ENCODE results near the gene DDX46. TPM values are rescaled to one million over a fixed set of nuclear protein-coding genes. Genes with fewer than 3 reads are reported as not detected.
"Not testable (repeated sequence)": the region's sequence is repeated elsewhere in the genome, so short reads cannot be mapped to it uniquely, and the experiment has no call there.

The DDX46 gene
- total RNA-seq, 6 donors from 2014 or later: 31.2 to 68.9 (median 45.0) TPM

DNA sequence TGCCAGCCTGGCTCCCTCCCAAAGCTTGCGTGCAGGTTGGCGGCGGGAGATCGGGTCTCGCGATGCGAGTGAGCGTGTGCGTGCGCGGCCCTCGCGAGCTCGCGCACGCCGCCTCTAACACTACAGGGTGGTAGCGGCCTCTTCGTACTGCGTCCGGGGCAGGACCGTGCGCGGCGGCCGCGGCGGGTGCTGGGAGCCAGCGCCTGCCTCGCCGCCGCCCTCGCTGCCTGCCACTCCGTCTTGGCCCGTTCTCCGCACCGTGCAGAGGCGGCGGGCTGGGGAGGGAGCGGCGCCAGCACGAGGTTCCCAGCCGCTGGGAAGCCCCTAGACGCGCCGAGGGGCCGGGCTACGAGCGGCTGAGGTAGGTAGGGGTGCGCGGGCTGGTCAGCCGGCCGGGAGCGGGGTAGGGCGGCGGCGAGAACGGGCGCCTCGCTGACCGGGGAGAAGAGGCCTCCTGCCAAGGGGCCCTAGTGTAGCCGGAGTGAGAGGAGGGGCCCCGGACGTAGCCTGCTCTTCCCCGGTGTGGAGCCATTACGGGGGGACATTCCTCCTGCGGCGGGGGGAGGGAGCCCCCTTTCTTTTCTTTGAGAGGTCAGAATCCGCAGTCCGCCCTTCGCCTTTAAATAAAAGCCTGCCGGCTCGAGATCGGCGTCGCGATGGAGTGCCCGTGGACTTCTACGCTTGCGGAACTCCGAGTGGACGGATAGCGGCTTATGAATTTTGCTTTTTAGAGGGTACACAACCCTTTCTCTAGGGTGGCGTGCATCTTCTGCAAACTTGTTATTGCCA, 87.5 kb downstream of the DDX46 start, which contains the start of gene C5orf24:
TSS of gene C5orf24 (plus strand) at position 117 of the 789 bp plus-strand sequence. CDS start 8,933 bp downstream, outside the sequence.
- no peaks in the 10 kb centered on the region for H3K9me3 ChIP-seq
- DNase-seq: peak; percentile 95 to 99
- WGBS, 2 donors: 0 to 1% methylated on average over 21 to 34 of the region's 84 CpGs
- H3K27ac ChIP-seq: peak within 1 kb of the TSS; percentile 90 to 97 (median 96)
- TF ChIP-seq EP300 (IDR thresholded peaks at IDR 0.05) (peak in 1 of 4 donors; percentile 48), POLR2A (IDR thresholded peaks at IDR 0.05) (peak; percentile 73 to 99 (median 92)), POLR2AphosphoS5 (IDR thresholded peaks at IDR 0.05) (peak; percentile 90 to 93)
- TF ChIP-seq, protein P1, sequence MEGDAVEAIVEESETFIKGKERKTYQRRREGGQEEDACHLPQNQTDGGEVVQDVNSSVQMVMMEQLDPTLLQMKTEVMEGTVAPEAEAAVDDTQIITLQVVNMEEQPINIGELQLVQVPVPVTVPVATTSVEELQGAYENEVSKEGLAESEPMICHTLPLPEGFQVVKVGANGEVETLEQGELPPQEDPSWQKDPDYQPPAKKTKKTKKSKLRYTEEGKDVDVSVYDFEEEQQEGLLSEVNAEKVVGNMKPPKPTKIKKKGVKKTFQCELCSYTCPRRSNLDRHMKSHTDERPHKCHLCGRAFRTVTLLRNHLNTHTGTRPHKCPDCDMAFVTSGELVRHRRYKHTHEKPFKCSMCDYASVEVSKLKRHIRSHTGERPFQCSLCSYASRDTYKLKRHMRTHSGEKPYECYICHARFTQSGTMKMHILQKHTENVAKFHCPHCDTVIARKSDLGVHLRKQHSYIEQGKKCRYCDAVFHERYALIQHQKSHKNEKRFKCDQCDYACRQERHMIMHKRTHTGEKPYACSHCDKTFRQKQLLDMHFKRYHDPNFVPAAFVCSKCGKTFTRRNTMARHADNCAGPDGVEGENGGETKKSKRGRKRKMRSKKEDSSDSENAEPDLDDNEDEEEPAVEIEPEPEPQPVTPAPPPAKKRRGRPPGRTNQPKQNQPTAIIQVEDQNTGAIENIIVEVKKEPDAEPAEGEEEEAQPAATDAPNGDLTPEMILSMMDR (IDR thresholded peaks at IDR 0.05): peak in 1 of 6 experiments; percentile 30
- H3K4me1 ChIP-seq: peaks cover 27 to 48% (median 32%) of the 10 kb centered on the region in 4 donors
- H3K36me3 ChIP-seq: peaks cover 0 to 13% (median 5%) of the 10 kb centered on the region in 4 donors
- H3K4me3 ChIP-seq: peak within 1 kb of the TSS; percentile 43 to 91 (median 76)
- H3K27me3 ChIP-seq: no peaks in the 10 kb centered on the region
- peak; percentile 99 for ATAC-seq (ENCODE audit: low FRiP score in 2 of 2)

DNA sequence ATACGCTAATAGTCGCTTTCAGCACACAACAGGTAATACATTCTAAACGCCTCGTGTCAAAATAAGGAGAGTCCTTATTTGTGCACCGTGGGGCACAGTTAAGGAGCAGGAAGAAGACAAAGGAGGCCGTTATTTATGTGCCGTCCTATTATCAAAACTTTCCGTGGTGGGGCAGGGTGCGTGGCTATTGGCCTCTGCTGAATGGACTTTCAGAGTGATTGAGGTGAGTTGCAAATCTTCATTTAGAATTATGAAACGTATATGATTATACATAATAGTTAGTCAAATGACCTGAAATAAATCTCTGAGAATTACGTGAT, 88.0 kb downstream of the DDX46 start:
- no peaks in the 10 kb centered on the region for H3K9me3 ChIP-seq
- H3K4me1 ChIP-seq: peaks cover 27 to 52% (median 35%) of the 10 kb centered on the region in 4 donors
- peaks cover 0 to 17% (median 5%) of the 10 kb centered on the region in 4 donors for H3K36me3 ChIP-seq
- TF ChIP-seq, protein P1 (IDR thresholded peaks at IDR 0.05): no peak
- no peak for TF ChIP-seq EP300 (IDR thresholded peaks at IDR 0.05)
- TF ChIP-seq POLR2AphosphoS5 (IDR thresholded peaks at IDR 0.05): no peak
- TF ChIP-seq POLR2A (IDR thresholded peaks at IDR 0.05): no peak
- ATAC-seq (ENCODE audit: low FRiP score in 2 of 2): peak in 1 of 2 donors; percentile 16
- WGBS, 2 donors: 0 to 1% methylated on average over 11 of the region's 11 CpGs
- H3K27me3 ChIP-seq: no peaks in the 10 kb centered on the region
- no peak for DNase-seq
- peak overlapping the region; percentile 90 to 97 (median 96) for H3K27ac ChIP-seq
- H3K4me3 ChIP-seq: peak overlapping the region; percentile 43 to 91 (median 76)

DNA sequence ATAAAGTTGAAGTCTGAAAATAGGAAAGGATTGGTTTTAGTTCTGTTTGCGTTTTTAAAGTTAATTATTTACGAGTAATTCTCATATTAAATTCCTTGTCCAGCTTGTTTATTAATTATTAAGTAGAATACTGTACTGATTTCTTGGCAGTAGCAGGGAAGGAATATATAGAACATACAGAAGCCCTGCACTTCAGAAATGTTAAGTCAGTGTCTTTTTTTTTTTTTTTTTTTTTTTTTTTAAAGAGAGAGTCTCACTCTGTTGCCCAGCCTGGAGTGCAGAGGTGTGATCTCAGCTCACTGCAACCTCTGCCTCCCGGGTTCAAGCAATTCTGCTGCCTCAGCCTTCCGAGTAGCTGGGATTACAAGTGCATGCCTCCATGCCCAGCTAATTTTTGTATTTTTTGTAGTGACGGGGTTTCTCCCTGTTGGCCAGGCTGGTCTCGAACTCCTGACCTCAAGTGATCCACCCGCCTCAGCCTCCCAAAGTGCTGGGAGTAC, 90.9 kb downstream of the DDX46 start:
- DNase-seq; ATAC-seq (ENCODE audit: low FRiP score in 2 of 2); H3K4me3 ChIP-seq; H3K27ac ChIP-seq; H3K27me3 ChIP-seq; H3K9me3 ChIP-seq: not testable (repeated sequence)
- peaks cover 27 to 58% (median 36%) of the 10 kb centered on the region in 4 donors for H3K4me1 ChIP-seq
- H3K36me3 ChIP-seq: peaks cover 0 to 34% (median 7%) of the 10 kb centered on the region in 4 donors
- WGBS, 2 donors: 90 to 92% methylated on average over 7 of the region's 7 CpGs

DNA sequence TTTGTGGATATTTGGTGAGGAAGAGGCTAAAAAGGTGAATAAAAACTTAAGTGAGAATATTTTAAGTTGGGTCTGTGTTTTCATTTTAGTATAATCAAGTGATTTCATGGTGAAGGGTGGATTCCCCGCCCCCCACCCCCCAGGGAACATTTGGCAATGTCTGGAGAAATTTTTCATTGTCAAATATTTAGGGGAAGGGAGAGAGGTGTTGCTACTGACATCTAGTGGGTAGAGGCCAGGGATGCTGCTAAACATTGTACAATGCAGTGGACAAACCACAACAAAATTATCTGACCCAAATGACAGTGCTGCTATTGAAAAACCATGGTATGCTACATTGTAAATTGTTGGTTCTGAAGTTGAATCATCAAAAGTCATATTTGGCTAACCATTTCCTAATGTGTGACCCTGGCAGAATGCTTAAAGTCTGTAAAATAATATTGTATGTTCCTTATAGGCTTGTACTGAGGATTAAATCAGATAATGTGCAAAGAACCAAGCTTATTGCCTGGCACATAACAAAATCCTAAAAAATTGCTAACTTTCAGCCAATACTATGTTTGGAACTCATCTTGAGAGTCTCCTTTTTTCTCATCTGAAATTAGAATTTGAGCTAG, 92.8 kb downstream of the DDX46 start:
- TF ChIP-seq POLR2A (IDR thresholded peaks at IDR 0.05): no peak
- no peak for TF ChIP-seq POLR2AphosphoS5 (IDR thresholded peaks at IDR 0.05)
- TF ChIP-seq, protein P1 (IDR thresholded peaks at IDR 0.05): peak in 2 of 6 experiments; percentile 20 to 22
- TF ChIP-seq EP300 (IDR thresholded peaks at IDR 0.05): no peak
- Histone ChIP-seq H3K36me3 (peaks cover 11 to 53% (median 25%) of the 10 kb centered on the region in 4 donors), H3K27ac (no peak overlapping the region), H3K27me3 (no peaks in the 10 kb centered on the region), H3K9me3 (no peaks in the 10 kb centered on the region), H3K4me1 (peaks cover 23 to 49% (median 28%) of the 10 kb centered on the region in 4 donors), H3K4me3 (no peak overlapping the region)
- peak in 1 of 2 donors; percentile 42 for ATAC-seq (ENCODE audit: low FRiP score in 2 of 2)
- 68 to 69% methylated on average over 1 of the region's 1 CpG for WGBS, 2 donors
- DNase-seq: no peak

DNA sequence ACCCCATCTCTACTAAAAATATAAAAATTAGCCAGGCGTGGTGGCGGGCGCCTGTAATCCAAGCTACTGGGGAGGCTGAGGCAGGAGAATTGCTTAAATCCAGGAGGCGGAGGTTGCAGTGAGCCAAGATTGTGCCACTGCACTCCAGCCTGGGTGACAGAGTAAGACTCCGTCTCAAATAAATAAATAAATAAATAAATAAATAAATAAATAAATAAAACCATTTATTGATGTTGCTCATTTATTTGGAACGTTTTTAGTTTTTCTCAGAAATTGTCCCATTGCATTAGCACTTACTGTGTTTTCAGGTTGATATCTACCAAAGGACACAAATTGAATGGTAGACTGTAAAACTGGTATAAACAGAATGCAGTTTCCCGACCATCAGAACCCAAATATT, 97.9 kb downstream of the DDX46 start:
- peaks cover 16 to 87% (median 43%) of the 10 kb centered on the region in 4 donors for H3K36me3 ChIP-seq
- not testable (repeated sequence) for H3K9me3 ChIP-seq

More for the DNA sequence above, 97.9 kb downstream of the DDX46 start:
- WGBS, 2 donors: 94 to 95% methylated on average over 7 of the region's 7 CpGs
- DNase-seq; H3K27ac ChIP-seq; H3K4me1 ChIP-seq; H3K27me3 ChIP-seq; H3K4me3 ChIP-seq; ATAC-seq (ENCODE audit: low FRiP score in 2 of 2): not testable (repeated sequence)
